Skin epidermis (tissue), 12 donors: ENCODE data around the gene DNAH9.
"Not testable (repeated sequence)": the region's sequence is repeated elsewhere in the genome, so short reads cannot be mapped to it uniquely, and the experiment has no call there.

ENCODE experiments used
- H3K27ac ChIP-seq, 21 experiments: fragments of 200-600 bp; sonication (generic) in 11 of 21; one replicate each; pipeline ENCODE4 v1.5.0; 2020; ENCODE audit warnings: mild to moderate bottlenecking in 3 of 21, inconsistent platforms in 2 of 21, moderate library complexity in 2 of 21
- H3K4me3 ChIP-seq, 7 experiments: fragments of 200-600 bp; sonication (generic) in 2 of 7; one replicate each; pipeline ENCODE4 v1.5.0; 2020; ENCODE audit warnings: inconsistent platforms in 2 of 7, mild to moderate bottlenecking in 2 of 7, moderate library complexity in 1 of 7

DNAH9 gene

DNA sequence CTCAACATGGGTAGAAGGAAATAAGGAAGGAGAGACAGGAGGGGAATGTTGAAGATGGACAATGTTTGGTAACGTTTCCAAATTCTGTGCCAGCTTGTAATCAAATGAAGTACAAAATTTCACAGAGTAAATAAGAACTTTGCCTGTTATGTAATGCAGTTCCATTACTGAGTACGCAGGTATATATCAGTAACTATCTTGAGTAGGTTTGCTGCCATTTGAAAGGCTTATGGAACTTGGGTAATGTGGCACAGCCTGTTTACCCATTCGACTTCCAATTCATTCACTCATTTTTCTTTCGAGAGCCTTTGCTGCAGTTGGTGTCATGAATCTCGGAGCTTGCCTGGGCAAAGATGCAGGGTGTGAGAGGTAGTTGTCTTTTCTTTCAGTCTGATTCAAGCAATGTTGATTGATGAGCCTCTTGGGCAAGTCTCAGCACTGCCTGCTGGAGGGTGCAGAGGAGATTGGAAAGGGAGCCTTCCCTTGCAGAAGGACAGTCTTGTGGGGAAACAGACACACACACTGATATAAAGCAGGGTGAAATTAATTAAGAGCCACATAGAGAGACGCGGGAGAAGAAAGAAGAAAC, 345.6 kb downstream of the DNAH9 start:
- no peak overlapping the region for H3K4me3 ChIP-seq
- H3K27ac ChIP-seq, result peak overlapping the region in 16 of 21 experiments; percentile 8 to 90 (median 68)

DNA sequence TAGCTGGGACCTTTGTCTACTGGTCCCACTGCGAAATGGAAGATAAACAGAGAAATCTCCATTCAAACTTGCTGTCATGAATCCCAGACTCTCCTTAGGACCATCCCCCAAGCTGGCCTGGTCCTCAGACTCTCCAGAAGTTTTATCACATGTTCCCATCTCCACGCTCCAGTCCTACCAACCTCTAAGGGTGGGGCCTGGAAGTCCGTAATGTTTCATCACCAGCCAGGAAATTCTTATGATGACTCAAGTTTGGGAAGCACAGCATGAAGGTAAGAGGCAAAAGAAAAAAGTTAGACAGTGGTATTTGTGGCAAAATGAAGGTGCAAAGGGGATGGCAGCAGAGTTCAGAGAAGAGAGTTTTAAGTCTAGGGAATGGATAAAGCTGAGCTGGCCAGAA, 346.3 kb downstream of the DNAH9 start:
- peak overlapping the region; percentile 4 to 90 (median 70) for H3K27ac ChIP-seq
- H3K4me3 ChIP-seq, result no peak overlapping the region

DNA sequence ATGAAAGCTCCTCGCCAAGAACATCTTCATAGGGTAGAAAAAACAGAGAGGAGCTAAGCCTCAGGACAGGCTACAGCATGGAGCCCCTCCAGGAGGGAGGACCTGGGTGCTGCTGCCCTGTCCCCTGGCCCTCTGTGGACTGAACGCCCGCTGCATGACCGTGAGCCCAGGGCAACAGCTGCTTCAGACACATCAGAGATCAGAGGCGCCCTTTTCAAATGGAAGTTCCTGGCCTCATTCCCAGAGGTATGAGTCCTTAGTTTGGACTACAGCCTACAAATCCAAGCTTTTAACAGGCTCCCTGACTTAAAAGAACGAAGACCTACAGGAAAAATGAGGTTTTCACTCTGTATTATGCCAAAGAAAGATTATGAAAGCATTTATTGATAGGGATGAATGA, 350.5 kb downstream of the DNAH9 start:
- H3K4me3 ChIP-seq, result no peak overlapping the region
- H3K27ac ChIP-seq, result peak overlapping the region in 15 of 21 experiments; percentile 4 to 75 (median 42)

DNA sequence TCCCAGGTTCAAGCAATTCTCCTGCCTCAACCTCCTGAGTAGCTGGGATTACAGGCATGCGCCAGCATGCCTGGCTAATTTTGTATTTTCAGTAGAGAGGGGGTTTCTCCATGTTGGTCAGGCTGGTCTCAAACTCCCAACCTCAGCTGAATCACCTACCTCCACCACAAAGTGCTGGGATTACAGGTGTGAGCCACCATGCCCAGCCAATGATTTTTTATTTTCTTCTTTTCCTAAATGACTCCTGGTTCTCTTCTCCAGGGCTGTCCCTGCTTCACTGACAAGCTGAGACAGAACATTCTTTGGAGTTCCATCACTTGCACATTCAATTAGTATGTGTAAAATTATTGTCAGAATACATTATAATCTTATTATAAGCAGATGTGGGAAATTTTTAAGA, 351.3 kb downstream of the DNAH9 start:
- peak overlapping the region in 9 of 21 experiments; percentile 5 to 75 (median 49) for H3K27ac ChIP-seq
- not testable (repeated sequence) for H3K4me3 ChIP-seq

DNA sequence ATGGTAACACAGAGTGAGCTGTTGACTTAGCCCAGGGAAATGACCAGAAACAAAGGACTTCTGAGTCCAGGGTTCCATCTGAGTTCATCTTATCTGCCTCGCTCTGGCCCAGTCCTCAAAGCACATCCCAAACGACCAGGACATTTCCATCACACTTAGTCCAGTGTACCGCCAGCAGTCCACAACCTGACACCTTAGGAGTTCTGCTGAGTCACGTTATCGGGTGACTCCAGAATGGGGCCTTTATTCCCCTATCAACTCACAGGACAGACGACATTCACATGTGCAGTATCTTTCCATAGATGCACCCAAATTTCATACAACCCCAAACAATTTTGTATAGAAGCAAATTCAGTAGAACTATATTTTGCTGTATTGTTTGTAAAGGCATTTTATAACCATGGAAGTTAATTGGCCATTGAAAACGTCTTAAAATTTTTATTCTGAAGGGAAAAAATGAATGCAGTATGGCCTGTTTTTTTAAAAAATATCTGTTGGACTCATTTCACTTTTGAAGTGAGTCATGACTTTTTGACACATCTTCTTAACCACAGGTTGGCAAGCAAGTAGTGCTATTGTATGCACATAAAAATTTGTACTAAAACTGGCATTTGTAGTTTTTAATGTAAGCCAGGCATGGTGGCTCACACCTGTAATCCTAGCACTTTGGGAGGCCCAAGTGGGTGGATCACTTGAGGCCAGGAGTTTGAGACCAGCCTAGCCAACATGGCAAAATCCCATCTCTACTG, 352.7 kb downstream of the DNAH9 start:
- Histone ChIP-seq H3K27ac (peak overlapping the region in 1 of 21 experiments; percentile 1), H3K4me3 (no peak overlapping the region)

DNA sequence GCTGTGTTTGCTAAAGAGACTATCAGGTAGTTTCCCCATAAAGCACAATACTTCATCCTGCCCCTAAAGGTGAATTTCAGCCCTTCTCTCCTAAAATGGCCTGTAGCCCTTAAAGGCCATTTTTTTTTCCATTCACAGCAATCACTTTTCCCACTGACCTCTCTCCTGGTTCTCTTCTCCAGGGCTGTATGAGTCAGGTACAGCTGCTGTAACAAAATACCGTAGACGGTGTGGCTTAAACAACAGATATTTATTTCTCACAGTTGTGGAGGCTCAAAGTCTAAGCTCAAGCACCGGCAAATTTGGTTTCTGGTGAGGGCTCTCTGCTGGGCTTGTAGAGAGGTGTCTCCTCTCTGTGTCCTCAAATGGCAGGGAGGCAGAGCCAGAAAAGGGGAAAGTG, 354.3 kb downstream of the DNAH9 start:
- Histone ChIP-seq H3K27ac (no peak overlapping the region), H3K4me3 (no peak overlapping the region)

DNA sequence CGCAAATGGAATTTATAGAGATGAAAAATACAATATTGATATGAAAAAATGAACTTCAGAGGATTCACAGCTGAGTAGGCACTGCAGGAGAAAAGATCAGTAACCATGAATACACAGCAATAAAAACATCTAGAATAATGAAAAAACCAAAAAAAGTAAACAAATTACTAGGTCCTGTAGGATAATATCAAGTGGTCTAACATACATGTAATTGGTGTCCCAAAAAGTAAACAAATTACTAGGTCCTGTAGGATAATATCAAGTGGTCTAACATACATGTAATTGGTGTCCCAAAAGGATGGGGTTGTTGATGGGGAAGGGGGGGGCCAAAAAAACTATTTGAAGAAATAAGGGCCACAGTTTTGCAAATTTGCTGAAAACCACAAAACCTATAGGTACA, 355.7 kb downstream of the DNAH9 start:
- Histone ChIP-seq H3K4me3 (no peak overlapping the region), H3K27ac (no peak overlapping the region)

DNA sequence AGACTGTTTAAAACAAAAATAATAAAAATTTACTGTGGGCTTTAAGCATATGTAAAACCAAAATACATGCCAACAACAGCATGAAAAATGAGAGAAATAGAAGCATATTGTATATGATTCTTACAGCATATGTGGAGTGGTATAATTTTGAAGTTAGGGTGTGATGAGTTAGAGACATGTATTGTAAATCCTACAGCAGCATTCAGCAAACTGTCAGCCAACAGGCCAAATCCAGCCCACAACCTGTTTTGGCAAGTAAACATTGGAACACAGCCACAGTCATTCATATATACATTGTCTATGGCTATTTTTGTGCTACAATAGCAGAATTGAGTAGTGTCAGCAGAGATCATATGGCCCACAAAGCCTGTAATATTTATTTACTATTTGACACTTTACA, 356.7 kb downstream of the DNAH9 start:
- Histone ChIP-seq H3K27ac (no peak overlapping the region), H3K4me3 (no peak overlapping the region)

DNA sequence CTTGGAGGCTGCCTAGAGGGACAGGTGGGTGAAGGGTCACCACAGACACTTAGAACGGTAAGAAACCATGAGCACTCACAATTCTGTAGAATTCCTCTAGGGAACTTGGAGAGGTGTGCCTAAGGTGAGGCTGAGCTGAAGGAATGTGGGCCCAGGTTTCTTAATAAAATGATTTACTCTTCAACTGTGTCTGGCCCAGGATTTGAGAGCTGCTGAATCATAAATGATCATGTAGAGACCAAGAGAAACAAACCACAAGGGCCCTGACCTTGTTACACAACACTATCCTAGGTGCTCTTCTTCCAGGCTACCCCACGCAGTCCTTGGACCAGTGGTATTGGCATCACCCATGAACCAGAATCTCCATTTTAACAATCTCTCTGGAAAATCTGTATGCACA, 371.3 kb downstream of the DNAH9 start:
- peak overlapping the region in 5 of 21 experiments; percentile 17 to 71 (median 24) for H3K27ac ChIP-seq
- no peak overlapping the region for H3K4me3 ChIP-seq

DNA sequence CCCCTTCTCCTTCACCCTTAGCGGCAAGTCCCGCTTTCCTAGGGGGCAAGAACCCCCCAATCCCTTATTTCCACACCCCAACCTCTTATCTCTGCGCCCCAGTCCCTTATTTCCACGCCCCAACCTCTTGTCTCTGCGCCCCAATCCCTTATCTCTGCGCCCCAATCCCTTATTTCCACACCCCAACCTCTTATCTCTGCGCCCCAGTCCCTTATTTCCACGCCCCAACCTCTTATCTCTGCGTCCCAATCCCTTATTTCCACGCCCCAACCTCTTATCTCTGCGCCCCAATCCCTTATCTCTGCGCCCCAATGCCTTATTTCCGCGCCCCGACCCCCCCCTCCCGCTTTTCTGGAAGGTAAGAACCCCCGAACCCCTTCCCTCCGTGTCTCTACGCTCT, 374.5 kb downstream of the DNAH9 start:
- peak overlapping the region in 1 of 7 experiments; percentile 2 for H3K4me3 ChIP-seq
- peak overlapping the region in 3 of 21 experiments; percentile 24 to 49 (median 38) for H3K27ac ChIP-seq

DNA sequence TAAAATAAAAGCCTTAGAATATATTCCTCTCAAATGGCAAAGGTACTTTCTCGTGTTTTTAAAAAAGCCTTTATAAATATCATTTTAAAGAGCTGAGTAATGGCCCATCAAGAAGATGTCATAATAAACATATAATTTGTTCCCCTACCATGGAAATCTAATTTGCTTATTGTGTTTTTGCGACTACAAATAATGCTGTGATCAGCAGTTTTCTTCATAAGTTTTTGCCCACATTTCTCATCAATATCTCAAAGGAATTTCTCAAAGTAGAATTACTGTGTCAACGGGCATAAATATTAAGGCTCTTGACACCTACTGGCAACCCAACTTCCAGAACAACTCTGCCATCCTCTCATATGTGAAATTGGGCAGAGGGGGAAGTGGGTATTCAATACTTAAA, 381.5 kb downstream of the DNAH9 start:
- H3K27ac ChIP-seq, result no peak overlapping the region
- no peak overlapping the region for H3K4me3 ChIP-seq

DNA sequence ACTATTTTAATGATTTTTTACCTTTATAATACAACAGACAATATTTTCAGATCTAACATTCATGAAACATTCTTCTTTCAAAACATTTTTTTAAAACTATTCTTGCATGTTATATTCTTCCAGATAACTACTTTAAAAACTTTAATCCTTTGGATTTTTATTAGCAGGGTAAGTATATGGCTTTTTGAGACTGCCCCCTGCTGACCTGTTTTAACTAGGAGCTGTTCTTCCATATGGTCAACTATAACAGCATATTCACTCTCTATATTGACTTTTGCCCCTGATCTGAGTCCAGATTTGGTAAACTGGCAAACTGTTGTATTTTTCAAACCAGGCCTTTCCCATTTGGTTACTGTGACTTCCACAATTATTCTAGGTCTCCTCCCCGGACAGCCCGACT, 382.5 kb downstream of the DNAH9 start:
- no peak overlapping the region for H3K4me3 ChIP-seq
- no peak overlapping the region for H3K27ac ChIP-seq

DNA sequence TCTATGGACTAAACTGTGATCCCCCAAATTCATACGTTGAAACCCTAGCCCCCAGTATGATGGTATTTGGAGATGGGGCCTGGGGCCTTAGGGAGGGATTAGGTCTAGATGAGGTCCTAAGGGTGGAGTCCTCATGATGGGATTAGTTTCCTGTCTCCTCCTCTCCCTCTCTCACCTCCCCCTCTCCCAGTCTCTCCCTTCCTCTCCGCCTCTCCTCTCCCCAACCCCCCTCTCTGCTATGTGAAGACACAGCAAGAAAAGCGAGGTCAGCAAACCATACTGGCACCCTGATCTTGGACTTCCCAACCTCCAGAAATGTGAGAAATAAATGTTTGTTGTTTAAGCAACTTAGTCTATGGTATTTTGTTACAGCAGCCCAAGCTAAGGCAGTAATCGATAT, 383.6 kb downstream of the DNAH9 start:
- H3K27ac ChIP-seq, result no peak overlapping the region
- H3K4me3 ChIP-seq, result no peak overlapping the region

DNA sequence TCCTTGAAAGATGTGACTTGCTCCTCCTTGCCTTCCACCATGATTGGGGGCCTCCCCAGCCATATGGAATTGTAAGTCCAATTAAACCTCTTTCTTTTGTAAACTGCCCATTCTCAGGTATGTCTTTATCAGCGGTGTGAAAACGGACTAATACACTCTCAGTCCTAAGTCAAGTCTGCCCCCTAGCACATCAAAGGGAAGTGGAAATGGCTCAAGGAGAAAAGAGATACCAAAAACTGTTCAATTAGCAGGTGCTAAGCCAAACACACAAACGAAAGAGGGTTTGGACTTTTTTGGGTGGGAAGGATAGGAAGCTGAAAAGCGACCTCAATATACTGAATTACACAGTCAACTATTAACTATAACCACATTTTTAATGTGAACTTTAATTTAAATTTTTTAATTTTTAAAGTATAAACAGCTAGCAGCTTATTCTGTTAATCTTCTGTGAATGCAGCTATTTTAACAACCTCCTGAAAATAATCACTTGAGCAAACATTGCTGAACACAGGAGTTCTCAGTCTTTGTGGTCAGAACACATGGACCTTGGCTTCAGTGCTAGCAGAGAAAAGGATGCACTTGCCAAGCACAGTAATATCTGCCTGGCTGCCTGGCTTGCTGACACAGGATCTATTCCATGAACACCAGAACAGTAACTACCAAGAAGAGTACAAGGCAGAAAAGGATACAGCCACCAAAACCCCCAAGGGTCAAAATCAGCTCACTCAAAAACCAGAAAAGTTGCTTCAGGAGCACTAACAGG, 388.1 kb downstream of the DNAH9 start:
- Histone ChIP-seq H3K27ac (peak overlapping the region in 2 of 21 experiments; percentile 21 to 32), H3K4me3 (no peak overlapping the region)

DNA sequence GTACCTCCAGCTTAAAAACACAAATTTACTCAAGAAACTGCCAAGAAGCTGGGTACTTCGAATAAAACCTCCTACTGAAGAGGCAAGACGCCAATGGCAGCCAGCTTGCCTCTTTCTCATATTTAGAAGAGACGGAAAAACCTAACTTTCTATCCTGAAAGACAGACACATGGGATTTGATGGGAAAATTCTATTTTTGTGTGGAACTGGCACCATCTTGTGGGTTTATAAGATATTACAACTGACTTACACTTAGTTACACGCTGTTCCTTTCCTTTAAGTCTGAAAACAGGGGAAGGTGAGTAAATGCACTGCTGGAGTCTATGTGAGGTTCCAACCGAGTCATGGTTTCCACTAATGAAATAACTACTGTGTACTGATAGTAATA, 388.7 kb downstream of the DNAH9 start:
- no peak overlapping the region for H3K4me3 ChIP-seq
- H3K27ac ChIP-seq, result peak overlapping the region in 2 of 21 experiments; percentile 21 to 32

DNA sequence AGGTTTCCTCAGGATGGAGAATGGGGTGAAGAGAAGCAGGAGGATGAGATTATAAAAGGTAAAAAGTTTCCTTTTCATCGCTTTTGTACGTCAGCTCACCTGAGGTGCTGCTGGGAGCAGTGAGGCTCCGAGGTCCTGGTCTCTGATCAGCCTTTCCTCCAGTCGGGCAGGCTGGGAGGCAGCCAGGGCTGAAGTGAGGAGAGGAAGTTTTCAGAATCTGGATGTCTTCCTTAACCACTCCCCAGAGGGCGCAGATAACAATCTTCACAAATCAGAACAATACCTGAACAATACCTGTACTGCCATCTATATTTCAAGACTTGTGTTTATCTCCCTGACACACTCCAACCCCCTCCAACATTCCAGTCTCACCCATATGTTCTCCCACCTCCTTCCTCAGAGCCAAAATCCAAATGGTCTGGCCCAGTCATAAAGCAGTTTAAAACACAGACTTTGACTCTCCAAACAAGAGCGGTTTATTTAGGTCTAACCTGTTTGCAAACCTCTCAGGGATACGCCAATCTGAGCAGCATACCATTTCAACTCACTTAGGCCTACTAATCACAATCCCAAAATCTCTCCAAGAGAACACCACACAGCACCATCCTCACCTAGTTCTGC, 392.2 kb downstream of the DNAH9 start:
- Histone ChIP-seq H3K27ac (peak overlapping the region in 1 of 21 experiments; percentile 27), H3K4me3 (no peak overlapping the region)

DNA sequence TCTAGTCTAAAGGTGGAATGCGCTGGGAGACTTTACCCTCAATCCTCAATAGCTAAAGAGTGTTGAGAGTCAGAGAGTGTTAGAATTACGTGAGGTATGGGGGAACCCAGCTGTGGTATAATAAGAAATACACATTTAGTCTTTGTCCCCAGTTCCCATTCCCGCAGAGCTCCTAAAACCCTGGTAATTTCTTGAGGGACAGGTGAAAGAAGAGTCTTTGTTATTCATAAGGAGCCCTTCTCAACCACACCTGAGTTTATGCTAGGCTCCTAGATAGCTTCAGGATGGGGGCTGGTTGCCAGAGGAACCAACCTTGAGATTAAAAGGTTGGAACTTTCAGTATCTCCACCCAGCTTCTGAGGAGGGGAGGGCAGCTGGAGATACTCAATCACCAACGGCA, 393.2 kb downstream of the DNAH9 start:
- Histone ChIP-seq H3K4me3 (no peak overlapping the region), H3K27ac (no peak overlapping the region)

DNA sequence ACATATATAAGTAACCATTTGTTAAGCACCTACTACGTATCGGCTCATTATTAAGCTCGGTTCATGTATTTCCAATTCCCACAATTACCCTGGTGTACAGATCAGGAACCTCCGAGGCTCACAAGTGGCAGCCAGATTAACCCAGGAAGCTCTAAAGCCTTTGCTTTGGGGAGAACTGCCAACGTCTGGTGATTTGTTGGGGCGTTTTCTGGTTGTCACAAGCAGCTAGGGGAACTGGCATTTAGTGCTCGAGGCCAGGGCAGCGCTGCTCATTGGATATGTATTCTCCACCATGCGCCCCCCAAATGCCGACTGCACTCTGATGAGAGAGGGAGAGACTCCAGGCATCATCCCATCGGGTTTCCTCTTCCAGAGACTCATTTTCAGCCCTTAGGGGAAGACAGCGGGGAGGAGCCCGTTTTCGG, 398.5 kb downstream of the DNAH9 start:
- peak overlapping the region; percentile 69 to 96 (median 83) for H3K4me3 ChIP-seq
- H3K27ac ChIP-seq, result peak overlapping the region; percentile 68 to 98 (median 94)

DNA sequence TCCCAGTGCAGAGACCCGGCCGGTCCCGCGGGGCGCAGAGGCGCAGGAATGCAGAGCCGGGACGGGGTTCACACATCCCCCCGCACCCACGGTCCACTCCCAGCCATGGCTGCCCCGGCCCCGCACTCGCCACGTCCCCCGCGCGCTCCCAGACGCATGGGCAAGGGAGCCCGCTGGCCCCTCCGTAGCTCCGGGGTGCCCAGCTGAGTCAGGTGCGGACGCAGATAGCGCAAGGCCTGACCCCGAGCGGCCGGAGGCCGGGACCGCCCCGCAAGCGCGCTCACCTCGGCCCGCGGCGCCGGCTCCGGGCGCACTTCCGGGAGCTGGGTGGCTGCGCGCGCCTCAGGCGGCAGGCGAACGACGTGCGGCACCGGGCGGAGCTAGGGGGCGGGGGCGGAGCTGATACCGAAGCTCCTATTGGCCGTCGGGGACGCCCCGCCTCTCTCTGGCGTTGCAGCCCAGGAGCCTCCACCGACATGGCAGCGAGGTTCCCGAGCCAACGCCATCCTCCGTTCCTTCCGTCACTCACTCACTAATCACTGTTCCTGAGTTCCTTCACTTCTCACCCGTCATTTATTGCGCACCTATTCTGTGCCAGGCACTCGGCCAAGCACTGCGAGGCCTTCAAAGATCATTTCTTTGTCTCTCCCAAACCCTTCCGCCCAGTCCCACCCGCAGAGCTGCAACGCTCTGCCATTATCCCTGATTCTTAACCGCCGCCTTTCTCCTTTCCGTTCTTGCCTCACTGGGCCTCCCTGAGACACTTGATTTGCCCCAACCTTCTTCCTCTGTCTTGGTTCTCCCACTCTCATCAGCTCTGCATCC, 399.1 kb downstream of the DNAH9 start, which contains the start of gene ZNF18:
Gene ZNF18, minus strand, starts transcription at position 329 of the 825 bp plus-strand sequence. CDS start 4,646 bp downstream, outside the sequence.
- H3K4me3 ChIP-seq, result peak within 1 kb of the TSS; percentile 69 to 96 (median 83)
- peak within 1 kb of the TSS; percentile 68 to 98 (median 94) for H3K27ac ChIP-seq
